Fibroblast of mammary gland (primary cell): ENCODE data around the gene VDAC2.
"Not testable (repeated sequence)": the region's sequence is repeated elsewhere in the genome, so short reads cannot be mapped to it uniquely, and the experiment has no call there.

ENCODE experiments used
- DNase-seq: peaks from one replicate; pipeline ENCODE4 v3.0.0-alpha.2; 2010; ENCODE audit warnings: low read depth
- H3K4me3 ChIP-seq: 2 replicates; pipeline ENCODE4 v1.5.1; 2011; ENCODE audit warnings: low read depth, mild to moderate bottlenecking, low read length, moderate library complexity; ENCODE audit not compliant: control insufficient read depth
- TF ChIP-seq, protein P1 (sequence below): conservative IDR thresholded peaks from 2 replicates; pipeline ENCODE4 v1.5.1; 2011; ENCODE audit warnings: low read depth, low read length, inconsistent platforms; ENCODE audit not compliant: control insufficient read depth, insufficient read depth

VDAC2 gene

DNA sequence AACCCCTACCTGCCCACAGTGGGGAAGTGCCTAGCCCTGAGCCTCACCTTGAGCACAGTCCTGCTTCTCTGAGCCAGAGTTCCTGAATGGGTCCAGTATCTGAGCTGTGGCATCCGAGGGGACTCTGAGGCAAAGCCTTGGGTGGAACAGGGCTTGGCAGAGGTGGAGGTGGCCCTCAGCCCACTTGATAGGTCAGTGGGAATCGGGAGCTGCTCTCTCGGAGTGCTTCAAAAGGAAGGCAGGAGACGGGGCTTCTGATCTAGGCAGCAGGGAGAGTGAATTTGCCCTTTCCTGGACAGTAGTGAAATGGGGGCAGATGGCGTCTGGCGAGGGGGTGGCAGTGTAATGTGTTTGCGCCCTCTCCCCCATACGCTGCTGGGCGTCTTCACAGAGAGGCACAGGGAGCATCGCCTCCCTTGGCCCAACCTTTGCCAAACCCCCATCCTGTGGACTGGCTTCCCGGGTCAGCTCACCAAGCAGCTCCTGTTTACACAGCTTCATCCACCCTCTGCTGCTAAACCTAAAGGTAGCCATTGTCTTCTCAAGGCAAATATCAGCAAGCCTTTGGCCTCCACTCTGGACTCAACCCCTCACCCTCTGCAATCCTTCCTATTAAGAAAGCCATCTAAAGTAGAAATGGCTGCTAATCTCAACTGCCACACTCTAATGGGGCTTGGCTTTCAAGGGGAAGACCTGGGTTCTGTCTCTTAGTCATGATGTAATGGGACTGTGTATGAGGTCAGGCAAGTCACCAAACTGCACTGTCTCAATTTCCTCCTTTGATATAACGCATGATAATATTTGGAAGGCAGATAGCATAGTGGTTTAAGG is 21.1 kb upstream of the VDAC2 start:
- DNase-seq, result no peak
- TF ChIP-seq, protein P1, sequence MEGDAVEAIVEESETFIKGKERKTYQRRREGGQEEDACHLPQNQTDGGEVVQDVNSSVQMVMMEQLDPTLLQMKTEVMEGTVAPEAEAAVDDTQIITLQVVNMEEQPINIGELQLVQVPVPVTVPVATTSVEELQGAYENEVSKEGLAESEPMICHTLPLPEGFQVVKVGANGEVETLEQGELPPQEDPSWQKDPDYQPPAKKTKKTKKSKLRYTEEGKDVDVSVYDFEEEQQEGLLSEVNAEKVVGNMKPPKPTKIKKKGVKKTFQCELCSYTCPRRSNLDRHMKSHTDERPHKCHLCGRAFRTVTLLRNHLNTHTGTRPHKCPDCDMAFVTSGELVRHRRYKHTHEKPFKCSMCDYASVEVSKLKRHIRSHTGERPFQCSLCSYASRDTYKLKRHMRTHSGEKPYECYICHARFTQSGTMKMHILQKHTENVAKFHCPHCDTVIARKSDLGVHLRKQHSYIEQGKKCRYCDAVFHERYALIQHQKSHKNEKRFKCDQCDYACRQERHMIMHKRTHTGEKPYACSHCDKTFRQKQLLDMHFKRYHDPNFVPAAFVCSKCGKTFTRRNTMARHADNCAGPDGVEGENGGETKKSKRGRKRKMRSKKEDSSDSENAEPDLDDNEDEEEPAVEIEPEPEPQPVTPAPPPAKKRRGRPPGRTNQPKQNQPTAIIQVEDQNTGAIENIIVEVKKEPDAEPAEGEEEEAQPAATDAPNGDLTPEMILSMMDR, result no peak
- no peak overlapping the region for H3K4me3 ChIP-seq

DNA sequence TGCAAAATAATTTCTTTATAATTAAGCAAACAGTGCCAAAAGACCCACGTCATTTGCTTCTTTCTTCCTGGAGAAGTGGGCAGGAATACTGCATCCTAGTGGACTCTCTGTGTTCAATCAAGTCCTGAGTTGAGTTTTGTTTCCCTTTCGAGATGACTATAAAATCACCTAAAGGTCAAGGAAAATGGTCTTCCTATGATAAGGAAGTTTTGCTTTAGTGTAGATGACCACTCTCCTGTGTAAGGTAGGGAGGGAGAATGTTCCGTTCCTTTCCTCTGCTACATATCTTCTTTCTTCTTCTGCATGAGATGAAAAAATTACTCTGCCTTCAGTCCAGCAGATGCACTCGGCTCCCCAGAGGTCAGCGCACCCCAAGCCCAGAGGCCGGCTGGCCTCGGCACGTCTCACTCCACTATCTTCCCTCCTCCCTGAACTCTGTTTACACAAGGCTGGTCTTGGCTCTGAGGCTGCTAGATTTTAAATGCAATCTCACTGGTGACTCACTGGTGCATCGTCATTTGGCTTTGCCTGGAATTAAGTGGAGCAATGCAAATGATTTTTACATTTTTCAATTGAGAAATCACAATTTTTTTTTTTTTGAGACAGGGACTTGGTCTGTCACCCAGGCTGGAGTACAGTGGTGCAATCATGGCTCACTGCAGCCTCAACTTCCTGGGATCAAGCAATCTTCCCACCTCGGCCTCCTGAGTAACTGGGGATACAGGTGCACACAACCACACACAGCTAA is 18.6 kb upstream of the VDAC2 start:
- peak; percentile 96 for DNase-seq
- TF ChIP-seq, protein P1, result peak; percentile 28
- H3K4me3 ChIP-seq, result no peak overlapping the region

- not testable (repeated sequence) for DNase-seq, H3K4me3 ChIP-seq
These were observed 16.0 kb upstream of the VDAC2 start for GRCh38 chr10:75194625-75195024.

- TF ChIP-seq, protein P1, result no peak
- no peak overlapping the region for H3K4me3 ChIP-seq
- DNase-seq, result peak; percentile 68
These were observed 15.4 kb upstream of the VDAC2 start for GRCh38 chr10:75195035-75195763.

GRCh38 chr10:75197066-75197465 is 13.5 kb upstream of the VDAC2 start:
- no peak for DNase-seq
- H3K4me3 ChIP-seq, result no peak overlapping the region
- TF ChIP-seq, protein P1, result no peak

DNA sequence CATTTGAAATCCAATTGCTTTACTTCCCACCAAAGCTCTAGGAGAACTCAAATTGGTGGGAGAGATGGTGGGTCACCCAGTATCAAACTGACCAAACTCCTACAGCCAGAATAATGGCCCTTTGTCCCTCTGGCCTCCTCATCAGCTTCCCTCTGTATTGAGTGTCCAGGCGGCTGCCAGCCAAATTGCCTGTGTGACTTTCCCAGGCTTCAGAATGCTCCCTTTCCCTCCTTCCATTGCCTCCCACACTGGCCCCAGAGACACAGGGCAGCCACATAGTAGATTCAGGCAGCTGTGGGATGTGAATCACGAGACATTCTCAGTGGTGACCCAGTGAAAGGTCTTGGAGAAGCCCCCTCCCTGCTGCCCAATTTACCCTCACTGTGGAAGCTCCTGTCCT is 12.7 kb upstream of the VDAC2 start:
- TF ChIP-seq, protein P1, result no peak
- H3K4me3 ChIP-seq, result no peak overlapping the region
- no peak for DNase-seq

GRCh38 chr10:75199949-75200348 is 10.6 kb upstream of the VDAC2 start:
- H3K4me3 ChIP-seq, DNase-seq: not testable (repeated sequence)
